Measurements from ENCODE around the gene CD276.

Gene CD276

DNA sequence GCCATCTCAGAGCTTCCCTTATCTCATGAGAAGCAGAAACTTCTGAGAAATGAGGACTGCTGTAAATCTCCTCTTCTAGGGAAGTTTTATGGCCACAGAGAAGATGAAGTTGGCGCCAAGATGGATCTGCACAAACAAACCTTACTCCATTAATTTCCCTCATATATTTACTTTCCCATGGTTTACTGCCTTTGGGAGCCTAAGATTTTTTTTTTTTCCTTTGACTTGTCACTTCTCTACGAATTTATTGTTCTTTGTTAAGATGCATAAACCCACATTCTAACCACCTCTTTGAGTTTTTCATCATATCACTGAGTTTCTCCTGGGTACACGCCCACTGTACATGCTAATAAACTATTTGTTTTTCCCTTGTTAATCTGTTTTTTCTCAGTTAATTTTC, 29.5 kb upstream of the CD276 start:
- H3K4me3 Mint-ChIP-seq: peak overlapping the region; percentile 7
- peak overlapping the region; percentile 59 for H3K27ac Mint-ChIP-seq
- no peak for DNase-seq
- TF ChIP-seq, protein P1, sequence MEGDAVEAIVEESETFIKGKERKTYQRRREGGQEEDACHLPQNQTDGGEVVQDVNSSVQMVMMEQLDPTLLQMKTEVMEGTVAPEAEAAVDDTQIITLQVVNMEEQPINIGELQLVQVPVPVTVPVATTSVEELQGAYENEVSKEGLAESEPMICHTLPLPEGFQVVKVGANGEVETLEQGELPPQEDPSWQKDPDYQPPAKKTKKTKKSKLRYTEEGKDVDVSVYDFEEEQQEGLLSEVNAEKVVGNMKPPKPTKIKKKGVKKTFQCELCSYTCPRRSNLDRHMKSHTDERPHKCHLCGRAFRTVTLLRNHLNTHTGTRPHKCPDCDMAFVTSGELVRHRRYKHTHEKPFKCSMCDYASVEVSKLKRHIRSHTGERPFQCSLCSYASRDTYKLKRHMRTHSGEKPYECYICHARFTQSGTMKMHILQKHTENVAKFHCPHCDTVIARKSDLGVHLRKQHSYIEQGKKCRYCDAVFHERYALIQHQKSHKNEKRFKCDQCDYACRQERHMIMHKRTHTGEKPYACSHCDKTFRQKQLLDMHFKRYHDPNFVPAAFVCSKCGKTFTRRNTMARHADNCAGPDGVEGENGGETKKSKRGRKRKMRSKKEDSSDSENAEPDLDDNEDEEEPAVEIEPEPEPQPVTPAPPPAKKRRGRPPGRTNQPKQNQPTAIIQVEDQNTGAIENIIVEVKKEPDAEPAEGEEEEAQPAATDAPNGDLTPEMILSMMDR (IDR thresholded peaks at IDR 0.05): no peak
- H3K9me3 Mint-ChIP-seq: peaks cover 19% of the 10 kb centered on the region
- H3K36me3 Mint-ChIP-seq (ENCODE audit: low read depth): peaks cover 13% of the 10 kb centered on the region
- peaks cover 46% of the 10 kb centered on the region for H3K4me1 Mint-ChIP-seq
- H3K27me3 Mint-ChIP-seq (ENCODE audit: low read depth, poor library complexity): peaks cover 4% of the 10 kb centered on the region

DNA sequence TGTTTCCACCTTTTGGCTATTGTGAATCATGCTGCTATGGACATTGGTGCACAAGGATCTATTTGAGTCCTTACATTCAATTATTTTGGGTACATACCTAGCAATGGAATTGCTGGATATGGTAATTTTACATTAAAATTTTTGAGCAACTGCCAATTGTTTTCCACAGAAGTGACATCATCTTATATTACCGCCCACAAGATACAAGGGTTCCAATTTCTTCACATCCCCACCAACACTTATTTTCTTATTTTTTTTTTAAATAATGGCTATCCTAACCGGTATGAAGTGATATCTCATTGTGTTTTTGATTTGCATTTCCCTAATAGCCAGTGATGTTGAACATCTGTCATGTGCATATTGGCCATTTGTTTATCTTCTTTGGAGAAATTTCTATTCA, 28.5 kb upstream of the CD276 start:
- peaks cover 19% of the 10 kb centered on the region for H3K9me3 Mint-ChIP-seq
- H3K36me3 Mint-ChIP-seq (ENCODE audit: low read depth): peaks cover 13% of the 10 kb centered on the region
- TF ChIP-seq, protein P1 (IDR thresholded peaks at IDR 0.05): no peak
- no peak overlapping the region for H3K27ac Mint-ChIP-seq
- peaks cover 5% of the 10 kb centered on the region for H3K27me3 Mint-ChIP-seq (ENCODE audit: low read depth, poor library complexity)
- H3K4me3 Mint-ChIP-seq: no peak overlapping the region
- peaks cover 56% of the 10 kb centered on the region for H3K4me1 Mint-ChIP-seq
- no peak for DNase-seq

DNA sequence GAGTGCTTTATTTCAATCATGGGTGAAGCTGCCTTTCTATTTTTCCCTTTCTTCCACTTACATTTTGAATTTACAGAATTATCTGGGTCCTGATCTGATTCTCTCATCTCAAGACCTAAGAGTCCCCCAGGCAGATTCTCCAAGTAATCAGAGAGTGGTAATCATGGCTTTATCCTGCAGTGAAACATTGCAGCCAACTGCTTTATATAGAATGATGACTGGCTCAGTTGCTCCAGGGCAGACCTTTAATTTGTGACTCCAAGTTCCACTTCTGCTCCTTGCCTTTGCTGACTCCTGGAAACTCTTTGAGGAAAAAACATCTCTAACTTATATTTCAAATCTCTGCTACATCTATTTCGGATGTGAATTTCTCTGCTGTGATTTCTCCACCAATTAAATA, 25.5 kb upstream of the CD276 start:
- Mint-ChIP-seq H3K27ac (peak overlapping the region; percentile 18), H3K4me3 (no peak overlapping the region), H3K4me1 (peaks cover 51% of the 10 kb centered on the region), H3K36me3 (ENCODE audit: low read depth) (no peaks in the 10 kb centered on the region), H3K27me3 (ENCODE audit: low read depth, poor library complexity) (peaks cover 4% of the 10 kb centered on the region), H3K9me3 (peaks cover 13% of the 10 kb centered on the region)
- TF ChIP-seq, protein P1 (IDR thresholded peaks at IDR 0.05): no peak
- no peak for DNase-seq

DNA sequence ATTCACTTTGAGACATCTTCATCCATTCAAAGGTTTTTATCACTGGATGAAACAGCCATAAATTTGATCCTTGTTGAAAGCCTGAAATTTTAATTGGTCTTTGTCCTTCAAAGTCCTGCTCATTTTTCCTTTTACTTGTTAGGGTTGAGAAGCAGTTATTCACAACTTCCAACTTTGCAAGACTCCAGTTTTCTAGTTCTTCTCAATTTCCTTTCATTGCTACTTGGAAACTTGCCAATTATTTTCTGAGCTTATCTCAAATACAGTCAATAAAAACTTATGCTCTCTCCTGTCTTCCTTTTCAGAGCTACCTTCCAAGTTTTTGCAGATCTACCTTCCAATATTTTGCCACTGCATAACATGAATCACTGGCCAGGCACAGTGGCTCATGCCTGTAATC, 23.7 kb upstream of the CD276 start:
- Mint-ChIP-seq H3K27me3 (ENCODE audit: low read depth, poor library complexity) (peaks cover 4% of the 10 kb centered on the region), H3K4me3 (no peak overlapping the region)

DNA sequence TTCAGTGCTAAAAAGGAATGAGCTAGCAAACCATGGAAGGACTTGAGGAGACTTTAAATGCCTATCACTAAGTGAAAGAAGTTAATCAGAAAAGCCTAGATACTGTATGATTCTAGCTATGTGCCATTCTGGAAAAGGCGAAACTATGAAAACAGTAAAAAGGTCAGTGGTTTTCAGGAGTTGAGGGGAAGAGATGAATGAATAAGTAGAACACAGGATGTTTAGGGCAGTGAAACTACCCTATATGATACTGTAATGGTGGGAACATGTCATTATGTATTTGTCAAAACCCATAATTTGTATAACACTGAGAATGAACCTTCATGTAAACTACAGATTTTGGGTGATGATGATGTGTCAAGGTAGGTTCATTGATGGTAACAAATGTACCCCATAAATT, 9.6 kb upstream of the CD276 start:
- Mint-ChIP-seq H3K4me3 (no peak overlapping the region), H3K27me3 (ENCODE audit: low read depth, poor library complexity) (peaks cover 4% of the 10 kb centered on the region), H3K9me3 (peaks cover 17% of the 10 kb centered on the region), H3K36me3 (ENCODE audit: low read depth) (peaks cover 4% of the 10 kb centered on the region), H3K4me1 (peaks cover 38% of the 10 kb centered on the region), H3K27ac (no peak overlapping the region)
- no peak for DNase-seq
- TF ChIP-seq, protein P1 (IDR thresholded peaks at IDR 0.05): no peak

More for the DNA sequence above, 23.7 kb upstream of the CD276 start:
- H3K9me3 Mint-ChIP-seq: peaks cover 24% of the 10 kb centered on the region
- no peak overlapping the region for H3K27ac Mint-ChIP-seq
- peaks cover 33% of the 10 kb centered on the region for H3K4me1 Mint-ChIP-seq
- no peak for DNase-seq
- H3K36me3 Mint-ChIP-seq (ENCODE audit: low read depth): no peaks in the 10 kb centered on the region
- TF ChIP-seq, protein P1 (IDR thresholded peaks at IDR 0.05): no peak

DNA sequence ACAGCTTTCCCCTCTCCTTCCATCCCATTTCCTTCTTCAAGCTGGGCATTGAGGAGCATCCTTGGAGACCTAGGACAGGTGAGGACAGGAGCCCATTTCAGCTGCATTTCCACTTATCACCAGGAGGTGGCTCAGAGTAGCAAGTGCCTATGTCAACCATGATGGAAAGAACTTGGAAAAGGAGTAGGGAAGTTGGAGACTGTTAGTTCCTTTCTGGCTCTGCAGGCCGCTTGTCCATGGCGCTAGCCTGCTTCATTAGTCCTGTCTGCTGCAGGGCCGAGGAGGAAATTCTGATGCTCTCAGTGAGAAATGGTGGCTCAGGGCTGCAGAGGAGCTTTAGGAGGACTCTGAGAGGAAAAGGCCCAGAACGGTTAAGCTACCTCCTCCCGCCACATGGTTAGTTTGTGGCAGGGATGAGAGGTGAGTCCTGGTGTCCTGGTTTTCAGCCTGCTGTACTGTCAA, 7.0 kb upstream of the CD276 start:
- H3K9me3 Mint-ChIP-seq: peaks cover 4% of the 10 kb centered on the region
- no peak overlapping the region for H3K4me3 Mint-ChIP-seq
- H3K4me1 Mint-ChIP-seq: peaks cover 35% of the 10 kb centered on the region
- TF ChIP-seq, protein P1 (IDR thresholded peaks at IDR 0.05): peak; percentile 69
- no peak overlapping the region for H3K27ac Mint-ChIP-seq
- DNase-seq: peak; percentile 60
- H3K36me3 Mint-ChIP-seq (ENCODE audit: low read depth): no peaks in the 10 kb centered on the region
- peaks cover 8% of the 10 kb centered on the region for H3K27me3 Mint-ChIP-seq (ENCODE audit: low read depth, poor library complexity)
